ENCODE results near the gene NHLRC2. TPM values are rescaled to one million over a fixed set of nuclear protein-coding genes. Genes with fewer than 3 reads are reported as not detected.

NHLRC2 gene
- total RNA-seq, 1 experiment from 2014 or later: 30.8 TPM

GRCh38 chr10:113854761-113855588, 514 bp downstream of the NHLRC2 start:
- H3K27me3 ChIP-seq (replicated peaks; ENCODE audit: control insufficient read depth, insufficient read depth, low read length): no peaks in the 10 kb centered on the region
- POLR2A ChIA-PET: interaction anchor here (0.6 to 0.7 kb wide), 2 partner anchors 18 to 94 kb away, joined by 4 read pairs; no protein-coding TSS in a partner anchor
- TSS peak; percentile 36 for BruUV-seq (replicated peaks)
- H3K9me3 ChIP-seq: no peaks in the 10 kb centered on the region
- peaks cover 18% of the 10 kb centered on the region for H3K4me1 ChIP-seq
- no peaks in the 10 kb centered on the region for H3K9me3 Mint-ChIP-seq (ENCODE audit: unreplicated experiment)
- no peak for TF ChIP-seq CTCF (IDR thresholded peaks at IDR 0.05; ENCODE audit: insufficient read depth in 1 of 2, low read depth in 1 of 2, low read length in 1 of 2, severe bottlenecking in 1 of 2, unreplicated experiment in 1 of 2)
- peak; percentile 59 to 73 for DNase-seq
- H3K27ac Mint-ChIP-seq (ENCODE audit: unreplicated experiment): peak overlapping the region; percentile 99
- no peaks in the 10 kb centered on the region for H3K27me3 Mint-ChIP-seq (ENCODE audit: insufficient read depth, unreplicated experiment)
- no peaks in the 10 kb centered on the region for H3K36me3 ChIP-seq (ENCODE audit: control insufficient read depth, insufficient read depth, low read length)
- H3K4me3 Mint-ChIP-seq (ENCODE audit: unreplicated experiment): peak overlapping the region; percentile 98
- CTCF ChIA-PET: no interaction called here
- H3K36me3 Mint-ChIP-seq (ENCODE audit: insufficient read depth, unreplicated experiment): peaks cover 12% of the 10 kb centered on the region
- intact Hi-C loops (cut with micrococcal nuclease; ENCODE audit: unreplicated experiment): loop anchor here (5.0 kb wide), 2 partner anchors 118 to 148 kb away; no protein-coding TSS in a partner anchor
- no peaks in the 10 kb centered on the region for H3K4me1 Mint-ChIP-seq (ENCODE audit: low read depth, unreplicated experiment)
- H3K4me3 ChIP-seq (ENCODE audit: low read depth, low read length): peak overlapping the region; percentile 94

- no peaks in the 10 kb centered on the region for H3K9me3 Mint-ChIP-seq (ENCODE audit: unreplicated experiment)
- BruUV-seq (replicated peaks): no TSS peak
- H3K27me3 Mint-ChIP-seq (ENCODE audit: insufficient read depth, unreplicated experiment): no peaks in the 10 kb centered on the region
- Histone ChIP-seq H3K4me3 (ENCODE audit: low read depth, low read length) (no peak overlapping the region), H3K36me3 (ENCODE audit: control insufficient read depth, insufficient read depth, low read length) (no peaks in the 10 kb centered on the region), H3K27me3 (replicated peaks; ENCODE audit: control insufficient read depth, insufficient read depth, low read length) (no peaks in the 10 kb centered on the region), H3K9me3 (no peaks in the 10 kb centered on the region), H3K4me1 (peaks cover 18% of the 10 kb centered on the region)
- ChIA-PET POLR2A (no interaction called here), CTCF (no interaction called here)
- H3K36me3 Mint-ChIP-seq (ENCODE audit: insufficient read depth, unreplicated experiment): peaks cover 24% of the 10 kb centered on the region
- no peak for DNase-seq
- no peaks in the 10 kb centered on the region for H3K4me1 Mint-ChIP-seq (ENCODE audit: low read depth, unreplicated experiment)
- intact Hi-C loops (cut with micrococcal nuclease; ENCODE audit: unreplicated experiment): no loop called here
- H3K4me3 Mint-ChIP-seq (ENCODE audit: unreplicated experiment): no peak overlapping the region
- TF ChIP-seq CTCF (IDR thresholded peaks at IDR 0.05; ENCODE audit: insufficient read depth in 1 of 2, low read depth in 1 of 2, low read length in 1 of 2, severe bottlenecking in 1 of 2, unreplicated experiment in 1 of 2): no peak
- no peak overlapping the region for H3K27ac Mint-ChIP-seq (ENCODE audit: unreplicated experiment)
Observed at GRCh38 chr10:113856563-113856962, 2.1 kb downstream of the NHLRC2 start.

GRCh38 chr10:113857210-113857609, 2.7 kb downstream of the NHLRC2 start:
- no peaks in the 10 kb centered on the region for H3K27me3 Mint-ChIP-seq (ENCODE audit: insufficient read depth, unreplicated experiment)
- Histone ChIP-seq H3K4me1 (peaks cover 18% of the 10 kb centered on the region), H3K4me3 (ENCODE audit: low read depth, low read length) (no peak overlapping the region), H3K9me3 (no peaks in the 10 kb centered on the region), H3K36me3 (ENCODE audit: control insufficient read depth, insufficient read depth, low read length) (no peaks in the 10 kb centered on the region), H3K27me3 (replicated peaks; ENCODE audit: control insufficient read depth, insufficient read depth, low read length) (no peaks in the 10 kb centered on the region)
- H3K4me3 Mint-ChIP-seq (ENCODE audit: unreplicated experiment): no peak overlapping the region
- no peaks in the 10 kb centered on the region for H3K4me1 Mint-ChIP-seq (ENCODE audit: low read depth, unreplicated experiment)
- peaks cover 27% of the 10 kb centered on the region for H3K36me3 Mint-ChIP-seq (ENCODE audit: insufficient read depth, unreplicated experiment)
- H3K27ac Mint-ChIP-seq (ENCODE audit: unreplicated experiment): no peak overlapping the region
- H3K9me3 Mint-ChIP-seq (ENCODE audit: unreplicated experiment): no peaks in the 10 kb centered on the region
- no TSS peak for BruUV-seq (replicated peaks)
- TF ChIP-seq CTCF (IDR thresholded peaks at IDR 0.05; ENCODE audit: insufficient read depth in 1 of 2, low read depth in 1 of 2, low read length in 1 of 2, severe bottlenecking in 1 of 2, unreplicated experiment in 1 of 2): no peak
- ChIA-PET CTCF (interaction anchor here (0.8 kb wide), 1 partner anchor 178 kb away, joined by 3 read pairs; no protein-coding TSS in a partner anchor), POLR2A (no interaction called here)
- intact Hi-C loops (cut with micrococcal nuclease; ENCODE audit: unreplicated experiment): no loop called here
- no peak for DNase-seq

Measured in Caco-2 (cell line).